HEK293 (cell line): ENCODE measurements around the gene CDK16.

Experiments
- CTCF ChIA-PET: fragments of 350-600 bp; formaldehyde crosslinking; extraction: SDS; loops from one replicate; lab custom pipeline; 2021; ENCODE audit warnings: antibody characterized with exemption; lab: Yijun Ruan, JAX
- POLR2A ChIA-PET: fragments of 300-600 bp; formaldehyde crosslinking; extraction: SDS; loops from one replicate; lab custom pipeline; 2020; ENCODE audit warnings: antibody characterized with exemption, inconsistent platforms; lab: Yijun Ruan, JAX
- H3K27ac ChIP-seq: fragments of 200-500 bp; sonication (Bioruptor generic); 2 replicates; pipeline ENCODE4 v1.5.1; 2014; ENCODE audit warnings: low read depth, low read length, control low read depth, inconsistent platforms; ENCODE audit errors: extremely low read depth
- H3K36me3 ChIP-seq, 2 experiments: fragments of 200-500 bp in 1 of 2; sonication (Bioruptor generic) in 1 of 2; 1 replicate in 1 of 2; 2 replicates in 1 of 2; pipeline ENCODE4 v1.5.1; 2014 to 2017; ENCODE audit warnings: inconsistent platforms in 2 of 2, low read length in 2 of 2; ENCODE audit not compliant: control insufficient read depth in 2 of 2, insufficient read depth in 1 of 2
- H3K4me1 ChIP-seq: fragments of 200-500 bp; sonication (Bioruptor generic); 2 replicates; pipeline ENCODE4 v1.5.1; 2014; ENCODE audit warnings: mild to moderate bottlenecking, low read length, inconsistent platforms; ENCODE audit not compliant: control insufficient read depth, insufficient read depth
- H3K4me3 ChIP-seq: 2 replicates; pipeline ENCODE4 v1.5.1; 2011; ENCODE audit warnings: low read depth, mild to moderate bottlenecking, control low read depth, low read length, moderate library complexity
- H3K9me3 ChIP-seq: fragments of 200-500 bp; sonication (Bioruptor generic); 2 replicates; pipeline ENCODE4 v1.5.1; 2014; ENCODE audit warnings: low read depth, low read length, inconsistent platforms; ENCODE audit not compliant: control insufficient read depth, insufficient read depth
- CTCF ChIP-seq: fragments of 450-650 bp; formaldehyde crosslinking; IDR thresholded peaks from 2 replicates; pipeline ENCODE4 v1.5.1; 2016; ENCODE audit warnings: missing biosample characterization, missing genetic modification characterization
- OSR2 ChIP-seq: fragments of 450-650 bp; formaldehyde crosslinking; IDR thresholded peaks from 2 replicates; pipeline ENCODE4 v1.5.1; 2016; ENCODE audit warnings: missing biosample characterization, missing genetic modification characterization
- PRDM1 ChIP-seq: fragments of 450-650 bp; formaldehyde crosslinking; IDR thresholded peaks from 2 replicates; pipeline ENCODE4; 2016; ENCODE audit warnings: missing biosample characterization, missing genetic modification characterization
- PRDM6 ChIP-seq: fragments of 450-650 bp; formaldehyde crosslinking; IDR thresholded peaks from 2 replicates; pipeline ENCODE4 v1.5.1; 2017; ENCODE audit warnings: missing biosample characterization, missing genetic modification characterization
- REST ChIP-seq: fragments of 450-650 bp; formaldehyde crosslinking; IDR thresholded peaks from 2 replicates; pipeline ENCODE4 v1.5.1; 2016; ENCODE audit warnings: missing biosample characterization, missing genetic modification characterization
- WT1 ChIP-seq: fragments of 450-650 bp; formaldehyde crosslinking; IDR thresholded peaks from 2 replicates; pipeline ENCODE4 v1.5.1; 2016; ENCODE audit warnings: missing biosample characterization, missing genetic modification characterization
- YY2 ChIP-seq: fragments of 450-650 bp; formaldehyde crosslinking; IDR thresholded peaks from 2 replicates; pipeline ENCODE4 v1.5.1; 2016; ENCODE audit warnings: missing biosample characterization, missing genetic modification characterization
- ZFP41 ChIP-seq: fragments of 450-650 bp; formaldehyde crosslinking; IDR thresholded peaks from 2 replicates; pipeline ENCODE4 v1.5.1; 2016; ENCODE audit warnings: missing biosample characterization, missing genetic modification characterization, borderline replicate concordance
- ZNF19 ChIP-seq: fragments of 450-650 bp; formaldehyde crosslinking; IDR thresholded peaks from 2 replicates; pipeline ENCODE4; 2016; ENCODE audit warnings: missing biosample characterization, missing genetic modification characterization, low read depth
- ZNF223 ChIP-seq: fragments of 450-650 bp; formaldehyde crosslinking; IDR thresholded peaks from 2 replicates; pipeline ENCODE4 v1.5.1; 2016; ENCODE audit warnings: missing biosample characterization, missing genetic modification characterization
- ZNF311 ChIP-seq: fragments of 450-650 bp; formaldehyde crosslinking; IDR thresholded peaks from 2 replicates; pipeline ENCODE4 v1.5.1; 2017; ENCODE audit warnings: missing biosample characterization, missing genetic modification characterization, borderline replicate concordance
- ZNF354C ChIP-seq: fragments of 450-650 bp; formaldehyde crosslinking; IDR thresholded peaks from 2 replicates; pipeline ENCODE4 v1.5.1; 2016; ENCODE audit warnings: missing biosample characterization, missing genetic modification characterization, low read depth, borderline replicate concordance
- ZNF394 ChIP-seq: fragments of 450-650 bp; formaldehyde crosslinking; IDR thresholded peaks from 2 replicates; pipeline ENCODE4 v1.5.1; 2016; ENCODE audit warnings: missing biosample characterization, missing genetic modification characterization, mild to moderate bottlenecking, moderate library complexity, borderline replicate concordance
- ZNF473 ChIP-seq: fragments of 450-650 bp; formaldehyde crosslinking; IDR thresholded peaks from 2 replicates; pipeline ENCODE4 v1.5.1; 2017; ENCODE audit warnings: missing biosample characterization, missing genetic modification characterization
- ZNF560 ChIP-seq: fragments of 450-650 bp; formaldehyde crosslinking; IDR thresholded peaks from 2 replicates; pipeline ENCODE4 v1.5.1; 2017; ENCODE audit warnings: missing biosample characterization, missing genetic modification characterization, borderline replicate concordance
- ZNF658 ChIP-seq: fragments of 450-650 bp; formaldehyde crosslinking; IDR thresholded peaks from 2 replicates; pipeline ENCODE4; 2016; ENCODE audit warnings: missing biosample characterization, missing genetic modification characterization
- ZNF792 ChIP-seq: fragments of 450-650 bp; formaldehyde crosslinking; IDR thresholded peaks from 2 replicates; pipeline ENCODE4 v1.5.1; 2016; ENCODE audit warnings: missing biosample characterization, missing genetic modification characterization
- ZXDB ChIP-seq: fragments of 450-650 bp; formaldehyde crosslinking; IDR thresholded peaks from 2 replicates; pipeline ENCODE4 v1.5.1; 2016; ENCODE audit warnings: missing biosample characterization, missing genetic modification characterization
- TF ChIP-seq, protein P1 (sequence below): fragments of 450-650 bp; formaldehyde crosslinking; IDR thresholded peaks from 2 replicates; pipeline ENCODE4 v1.5.1; 2016; ENCODE audit warnings: missing biosample characterization, missing genetic modification characterization
- TF ChIP-seq, protein P2 (sequence below): fragments of 450-650 bp; formaldehyde crosslinking; IDR thresholded peaks from 2 replicates; pipeline ENCODE4 v1.5.1; 2016; ENCODE audit warnings: missing biosample characterization, missing genetic modification characterization
- TF ChIP-seq, protein P3 (sequence below): fragments of 450-650 bp; formaldehyde crosslinking; IDR thresholded peaks from 2 replicates; pipeline ENCODE4 v1.5.0; 2017; ENCODE audit warnings: missing biosample characterization, missing genetic modification characterization, borderline replicate concordance

The CDK16 gene

GRCh38 chrX:47180346-47180745, 38.1 kb upstream of the CDK16 start (continued):
- TF ChIP-seq, protein P1, sequence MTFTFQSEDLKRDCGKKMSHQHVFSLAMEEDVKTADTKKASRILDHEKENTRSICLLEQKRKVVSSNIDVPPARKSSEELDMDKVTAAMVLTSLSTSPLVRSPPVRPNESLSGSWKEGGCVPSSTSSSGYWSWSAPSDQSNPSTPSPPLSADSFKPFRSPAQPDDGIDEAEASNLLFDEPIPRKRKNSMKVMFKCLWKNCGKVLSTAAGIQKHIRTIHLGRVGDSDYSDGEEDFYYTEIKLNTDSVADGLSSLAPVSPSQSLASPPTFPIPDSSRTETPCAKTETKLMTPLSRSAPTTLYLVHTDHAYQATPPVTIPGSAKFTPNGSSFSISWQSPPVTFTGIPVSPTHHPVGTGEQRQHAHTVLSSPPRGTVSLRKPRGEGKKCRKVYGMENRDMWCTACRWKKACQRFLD (tag by site-specific recombination): no peak
- TF ChIP-seq, protein P2, sequence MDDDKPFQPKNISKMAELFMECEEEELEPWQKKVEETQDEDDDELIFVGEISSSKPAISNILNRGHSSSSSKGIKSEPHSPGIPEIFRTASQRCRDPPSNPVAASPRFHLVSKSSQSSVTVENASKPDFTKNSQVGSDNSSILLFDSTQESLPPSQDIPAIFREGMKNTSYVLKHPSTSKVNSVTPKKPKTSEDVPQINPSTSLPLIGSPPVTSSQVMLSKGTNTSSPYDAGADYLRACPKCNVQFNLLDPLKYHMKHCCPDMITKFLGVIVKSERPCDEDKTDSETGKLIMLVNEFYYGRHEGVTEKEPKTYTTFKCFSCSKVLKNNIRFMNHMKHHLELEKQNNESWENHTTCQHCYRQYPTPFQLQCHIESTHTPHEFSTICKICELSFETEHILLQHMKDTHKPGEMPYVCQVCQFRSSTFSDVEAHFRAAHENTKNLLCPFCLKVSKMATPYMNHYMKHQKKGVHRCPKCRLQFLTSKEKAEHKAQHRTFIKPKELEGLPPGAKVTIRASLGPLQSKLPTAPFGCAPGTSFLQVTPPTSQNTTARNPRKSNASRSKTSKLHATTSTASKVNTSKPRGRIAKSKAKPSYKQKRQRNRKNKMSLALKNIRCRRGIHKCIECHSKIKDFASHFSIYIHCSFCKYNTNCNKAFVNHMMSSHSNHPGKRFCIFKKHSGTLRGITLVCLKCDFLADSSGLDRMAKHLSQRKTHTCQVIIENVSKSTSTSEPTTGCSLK (tag by site-specific recombination): no peak
- TF ChIP-seq ZNF560: no peak
- no peak for TF ChIP-seq ZXDB (tag by site-specific recombination)
- TF ChIP-seq ZNF223: no peak
- no peak for TF ChIP-seq PRDM6
- TF ChIP-seq PRDM1 (tag by site-specific recombination): no peak
- no peak for TF ChIP-seq ZNF354C (tag by site-specific recombination)
- no peak for TF ChIP-seq ZNF473

GRCh38 chrX:47181301-47181700, 37.2 kb upstream of the CDK16 start:
- CTCF ChIA-PET: interaction anchor here (0.6 kb wide), 1 partner anchor 148 kb away, joined by 3 read pairs; no protein-coding TSS in a partner anchor
- POLR2A ChIA-PET: no interaction called here
- TF ChIP-seq ZNF792 (no peak), ZNF560 (no peak), YY2 (tag by site-specific recombination) (no peak), ZNF394 (tag by site-specific recombination) (no peak), ZNF19 (tag by site-specific recombination) (no peak), OSR2 (tag by site-specific recombination) (no peak), REST (tag by site-specific recombination) (no peak), WT1 (no peak), ZNF311 (tag by site-specific recombination) (no peak), CTCF (no peak), ZNF658 (tag by site-specific recombination) (no peak), ZFP41 (tag by site-specific recombination) (no peak)
- TF ChIP-seq, protein P3, sequence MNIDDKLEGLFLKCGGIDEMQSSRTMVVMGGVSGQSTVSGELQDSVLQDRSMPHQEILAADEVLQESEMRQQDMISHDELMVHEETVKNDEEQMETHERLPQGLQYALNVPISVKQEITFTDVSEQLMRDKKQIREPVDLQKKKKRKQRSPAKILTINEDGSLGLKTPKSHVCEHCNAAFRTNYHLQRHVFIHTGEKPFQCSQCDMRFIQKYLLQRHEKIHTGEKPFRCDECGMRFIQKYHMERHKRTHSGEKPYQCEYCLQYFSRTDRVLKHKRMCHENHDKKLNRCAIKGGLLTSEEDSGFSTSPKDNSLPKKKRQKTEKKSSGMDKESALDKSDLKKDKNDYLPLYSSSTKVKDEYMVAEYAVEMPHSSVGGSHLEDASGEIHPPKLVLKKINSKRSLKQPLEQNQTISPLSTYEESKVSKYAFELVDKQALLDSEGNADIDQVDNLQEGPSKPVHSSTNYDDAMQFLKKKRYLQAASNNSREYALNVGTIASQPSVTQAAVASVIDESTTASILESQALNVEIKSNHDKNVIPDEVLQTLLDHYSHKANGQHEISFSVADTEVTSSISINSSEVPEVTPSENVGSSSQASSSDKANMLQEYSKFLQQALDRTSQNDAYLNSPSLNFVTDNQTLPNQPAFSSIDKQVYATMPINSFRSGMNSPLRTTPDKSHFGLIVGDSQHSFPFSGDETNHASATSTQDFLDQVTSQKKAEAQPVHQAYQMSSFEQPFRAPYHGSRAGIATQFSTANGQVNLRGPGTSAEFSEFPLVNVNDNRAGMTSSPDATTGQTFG (tag by site-specific recombination): no peak
- Histone ChIP-seq H3K27ac (no peak overlapping the region), H3K4me1 (no peaks in the 10 kb centered on the region), H3K4me3 (no peak overlapping the region), H3K9me3 (no peaks in the 10 kb centered on the region), H3K36me3 (peaks cover 18 to 85% of the 10 kb centered on the region in 2 experiments)
